GM21367 (cell line): ENCODE data around the gene RBM20.
"Not testable (repeated sequence)": the region's sequence is repeated elsewhere in the genome, so short reads cannot be mapped to it uniquely, and the experiment has no call there.

Source experiments
- ATAC-seq: cut with Tn5 transposase; IDR thresholded peaks from one replicate; pipeline ENCODE4 v1.9.1; 2021; ENCODE audit not compliant: unreplicated experiment

The RBM20 gene

GRCh38 chr10:110625356-110625894 is 18.7 kb upstream of the RBM20 start:
- no peak for ATAC-seq

GRCh38 chr10:110625951-110626855 is 17.9 kb upstream of the RBM20 start:
- ATAC-seq, result no peak

- ATAC-seq, result no peak
Observed at GRCh38 chr10:110628161-110628560, 16.0 kb upstream of the RBM20 start.

GRCh38 chr10:110629680-110630191 is 14.4 kb upstream of the RBM20 start:
- no peak for ATAC-seq

- ATAC-seq, result no peak
Observed at GRCh38 chr10:110631934-110632333, 12.2 kb upstream of the RBM20 start.

- no peak for ATAC-seq
Observed at GRCh38 chr10:110632591-110633215, 11.4 kb upstream of the RBM20 start.

GRCh38 chr10:110634527-110635209 is 9.5 kb upstream of the RBM20 start:
- no peak for ATAC-seq

GRCh38 chr10:110636572-110636931 is 7.6 kb upstream of the RBM20 start:
- no peak for ATAC-seq

GRCh38 chr10:110636932-110637557 is 7.1 kb upstream of the RBM20 start:
- no peak for ATAC-seq

- ATAC-seq, result no peak
Observed at GRCh38 chr10:110637558-110638053, 6.5 kb upstream of the RBM20 start.

- no peak for ATAC-seq
Observed at GRCh38 chr10:110638319-110638718, 5.8 kb upstream of the RBM20 start.

GRCh38 chr10:110639046-110639445 is 5.1 kb upstream of the RBM20 start:
- not testable (repeated sequence) for ATAC-seq

GRCh38 chr10:110639858-110640257 is 4.3 kb upstream of the RBM20 start:
- not testable (repeated sequence) for ATAC-seq

GRCh38 chr10:110641256-110641655 is 2.9 kb upstream of the RBM20 start:
- ATAC-seq, result no peak

- ATAC-seq, result no peak
Observed at GRCh38 chr10:110642204-110643034, 1.7 kb upstream of the RBM20 start.

GRCh38 chr10:110643035-110643652 is 992 bp upstream of the RBM20 start:
- no peak for ATAC-seq

GRCh38 chr10:110644598-110645462 is 694 bp downstream of the RBM20 start:
- ATAC-seq, result no peak

- ATAC-seq, result no peak
Observed at GRCh38 chr10:110646417-110647135, 2.4 kb downstream of the RBM20 start.
